ENCODE results near the gene SNX7.

Gene SNX7

GRCh38 chr1:98769162-98769561 lies 107.6 kb downstream of the SNX7 start:
- no peak overlapping the region for H3K27ac ChIP-seq (ENCODE audit: low read length, poor library complexity, severe bottlenecking)
- no peak overlapping the region for H2AK5ac ChIP-seq (ENCODE audit: low read length, severe bottlenecking)
- H3K4me2 ChIP-seq (ENCODE audit: low read length, poor library complexity, severe bottlenecking): no peak overlapping the region
- no peak overlapping the region for H3K9ac ChIP-seq (ENCODE audit: low read length)
- no peaks in the 10 kb centered on the region for H3K9me3 ChIP-seq (ENCODE audit: control insufficient read depth, low read length)
- no peak overlapping the region for H3K23ac ChIP-seq (ENCODE audit: low read length in 2 of 2)
- no peak overlapping the region for H2BK120ac ChIP-seq (ENCODE audit: low read depth, low read length)
- no peak overlapping the region for H3K4ac ChIP-seq (ENCODE audit: low read depth in 1 of 2, low read length in 2 of 2)
- 47% methylated on average over 3 of the region's 3 CpGs for WGBS
- H3K4me3 ChIP-seq (ENCODE audit: insufficient read depth in 1 of 2, low read depth in 1 of 2, low read length in 2 of 2): no peak overlapping the region
- H3K79me1 ChIP-seq (replicated peaks; ENCODE audit: low read length, poor library complexity, severe bottlenecking): no peaks in the 10 kb centered on the region
- H3K27me3 ChIP-seq (ENCODE audit: control insufficient read depth in 1 of 2, insufficient read depth in 1 of 2, low read length in 2 of 2): no peaks in the 10 kb centered on the region
- H3K14ac ChIP-seq (ENCODE audit: low read length in 2 of 2): no peak overlapping the region
- H3K4me1 ChIP-seq (ENCODE audit: control insufficient read depth, insufficient read depth, low read depth, low read length): no peaks in the 10 kb centered on the region
- H2BK15ac ChIP-seq (ENCODE audit: low read depth, poor library complexity, severe bottlenecking): no peak overlapping the region
- no peak overlapping the region for H4K91ac ChIP-seq (ENCODE audit: low read length)
- H3K18ac ChIP-seq (ENCODE audit: low read depth in 1 of 2, low read length in 2 of 2): no peak overlapping the region
- H3K36me3 ChIP-seq (ENCODE audit: control insufficient read depth in 1 of 2, insufficient read depth in 2 of 2, low read depth in 1 of 2, low read length in 2 of 2): no peaks in the 10 kb centered on the region
- H2BK12ac ChIP-seq (ENCODE audit: low read length in 2 of 2): no peak overlapping the region
- no peak overlapping the region for H4K8ac ChIP-seq (ENCODE audit: low read length)
- DNase-seq: no peak
- no peak overlapping the region for H2AFZ ChIP-seq (ENCODE audit: low read depth, low read length)
- no peak overlapping the region for H2BK5ac ChIP-seq (ENCODE audit: low read depth, low read length, poor library complexity, severe bottlenecking)

- no peaks in the 10 kb centered on the region for H3K27me3 ChIP-seq (ENCODE audit: control insufficient read depth in 1 of 2, insufficient read depth in 1 of 2, low read length in 2 of 2)
- 88% methylated on average over 2 of the region's 2 CpGs for WGBS
- H2BK12ac ChIP-seq (ENCODE audit: low read length in 2 of 2): no peak overlapping the region
- H3K27ac ChIP-seq (ENCODE audit: low read length, poor library complexity, severe bottlenecking): no peak overlapping the region
- no peak overlapping the region for H3K18ac ChIP-seq (ENCODE audit: low read depth in 1 of 2, low read length in 2 of 2)
- H3K4ac ChIP-seq (ENCODE audit: low read depth in 1 of 2, low read length in 2 of 2): no peak overlapping the region
- H3K9me3 ChIP-seq (ENCODE audit: control insufficient read depth, low read length): peaks cover 5% of the 10 kb centered on the region
- H4K91ac ChIP-seq (ENCODE audit: low read length): no peak overlapping the region
- peak overlapping the region; percentile 24 for H2BK5ac ChIP-seq (ENCODE audit: low read depth, low read length, poor library complexity, severe bottlenecking)
- H2AFZ ChIP-seq (ENCODE audit: low read depth, low read length): no peak overlapping the region
- no peak overlapping the region for H2AK5ac ChIP-seq (ENCODE audit: low read length, severe bottlenecking)
- no peak overlapping the region for H4K8ac ChIP-seq (ENCODE audit: low read length)
- H2BK120ac ChIP-seq (ENCODE audit: low read depth, low read length): no peak overlapping the region
- no peak overlapping the region for H3K4me3 ChIP-seq (ENCODE audit: insufficient read depth in 1 of 2, low read depth in 1 of 2, low read length in 2 of 2)
- H3K23ac ChIP-seq (ENCODE audit: low read length in 2 of 2): no peak overlapping the region
- DNase-seq: no peak
- no peak overlapping the region for H3K4me2 ChIP-seq (ENCODE audit: low read length, poor library complexity, severe bottlenecking)
- no peak overlapping the region for H3K14ac ChIP-seq (ENCODE audit: low read length in 2 of 2)
- no peaks in the 10 kb centered on the region for H3K4me1 ChIP-seq (ENCODE audit: control insufficient read depth, insufficient read depth, low read depth, low read length)
- H2BK15ac ChIP-seq (ENCODE audit: low read depth, poor library complexity, severe bottlenecking): no peak overlapping the region
- H3K79me1 ChIP-seq (replicated peaks; ENCODE audit: low read length, poor library complexity, severe bottlenecking): no peaks in the 10 kb centered on the region
- no peaks in the 10 kb centered on the region for H3K36me3 ChIP-seq (ENCODE audit: control insufficient read depth in 1 of 2, insufficient read depth in 2 of 2, low read depth in 1 of 2, low read length in 2 of 2)
- H3K9ac ChIP-seq (ENCODE audit: low read length): no peak overlapping the region
These were observed 120.4 kb downstream of the SNX7 start for GRCh38 chr1:98781906-98782305.

- Histone ChIP-seq H2BK5ac (ENCODE audit: low read depth, low read length, poor library complexity, severe bottlenecking) (no peak overlapping the region), H3K4me3 (ENCODE audit: insufficient read depth in 1 of 2, low read depth in 1 of 2, low read length in 2 of 2) (no peak overlapping the region), H3K79me1 (replicated peaks; ENCODE audit: low read length, poor library complexity, severe bottlenecking) (no peaks in the 10 kb centered on the region), H3K4me2 (ENCODE audit: low read length, poor library complexity, severe bottlenecking) (no peak overlapping the region), H2AK5ac (ENCODE audit: low read length, severe bottlenecking) (no peak overlapping the region), H2BK120ac (ENCODE audit: low read depth, low read length) (no peak overlapping the region), H3K23ac (ENCODE audit: low read length in 2 of 2) (no peak overlapping the region), H2AFZ (ENCODE audit: low read depth, low read length) (no peak overlapping the region), H3K9ac (ENCODE audit: low read length) (no peak overlapping the region), H3K18ac (ENCODE audit: low read depth in 1 of 2, low read length in 2 of 2) (no peak overlapping the region), H4K91ac (ENCODE audit: low read length) (no peak overlapping the region), H2BK12ac (ENCODE audit: low read length in 2 of 2) (no peak overlapping the region), H4K8ac (ENCODE audit: low read length) (no peak overlapping the region), H3K4ac (ENCODE audit: low read depth in 1 of 2, low read length in 2 of 2) (no peak overlapping the region), H3K27me3 (ENCODE audit: control insufficient read depth in 1 of 2, insufficient read depth in 1 of 2, low read length in 2 of 2) (no peaks in the 10 kb centered on the region), H3K4me1 (ENCODE audit: control insufficient read depth, insufficient read depth, low read depth, low read length) (no peaks in the 10 kb centered on the region), H3K27ac (ENCODE audit: low read length, poor library complexity, severe bottlenecking) (no peak overlapping the region), H3K14ac (ENCODE audit: low read length in 2 of 2) (peak overlapping the region in 1 of 2 experiments; percentile 48), H2BK15ac (ENCODE audit: low read depth, poor library complexity, severe bottlenecking) (no peak overlapping the region), H3K36me3 (ENCODE audit: control insufficient read depth in 1 of 2, insufficient read depth in 2 of 2, low read depth in 1 of 2, low read length in 2 of 2) (no peaks in the 10 kb centered on the region), H3K9me3 (ENCODE audit: control insufficient read depth, low read length) (peaks cover 5% of the 10 kb centered on the region)
- WGBS: 88% methylated on average over 6 of the region's 6 CpGs
- DNase-seq: no peak
These were observed 122.3 kb downstream of the SNX7 start for GRCh38 chr1:98783821-98784220.

GRCh38 chr1:98791498-98791897 lies 130.0 kb downstream of the SNX7 start:
- WGBS: 88% methylated on average over 3 of the region's 6 CpGs
- Histone ChIP-seq H3K4me1 (ENCODE audit: control insufficient read depth, insufficient read depth, low read depth, low read length) (no peaks in the 10 kb centered on the region), H2AFZ (ENCODE audit: low read depth, low read length) (no peak overlapping the region), H3K9ac (ENCODE audit: low read length) (no peak overlapping the region), H3K79me1 (replicated peaks; ENCODE audit: low read length, poor library complexity, severe bottlenecking) (no peaks in the 10 kb centered on the region), H2BK120ac (ENCODE audit: low read depth, low read length) (no peak overlapping the region), H2BK15ac (ENCODE audit: low read depth, poor library complexity, severe bottlenecking) (no peak overlapping the region), H2BK5ac (ENCODE audit: low read depth, low read length, poor library complexity, severe bottlenecking) (no peak overlapping the region), H4K91ac (ENCODE audit: low read length) (no peak overlapping the region), H2BK12ac (ENCODE audit: low read length in 2 of 2) (no peak overlapping the region), H3K4me3 (ENCODE audit: insufficient read depth in 1 of 2, low read depth in 1 of 2, low read length in 2 of 2) (no peak overlapping the region), H3K27ac (ENCODE audit: low read length, poor library complexity, severe bottlenecking) (no peak overlapping the region), H3K18ac (ENCODE audit: low read depth in 1 of 2, low read length in 2 of 2) (no peak overlapping the region), H2AK5ac (ENCODE audit: low read length, severe bottlenecking) (no peak overlapping the region), H3K36me3 (ENCODE audit: control insufficient read depth in 1 of 2, insufficient read depth in 2 of 2, low read depth in 1 of 2, low read length in 2 of 2) (no peaks in the 10 kb centered on the region), H3K14ac (ENCODE audit: low read length in 2 of 2) (no peak overlapping the region), H4K8ac (ENCODE audit: low read length) (no peak overlapping the region), H3K4me2 (ENCODE audit: low read length, poor library complexity, severe bottlenecking) (no peak overlapping the region), H3K9me3 (ENCODE audit: control insufficient read depth, low read length) (no peaks in the 10 kb centered on the region), H3K27me3 (ENCODE audit: control insufficient read depth in 1 of 2, insufficient read depth in 1 of 2, low read length in 2 of 2) (no peaks in the 10 kb centered on the region), H3K23ac (ENCODE audit: low read length in 2 of 2) (no peak overlapping the region), H3K4ac (ENCODE audit: low read depth in 1 of 2, low read length in 2 of 2) (no peak overlapping the region)
- no peak for DNase-seq
